Hypothalamus (tissue), 51 donors: ENCODE data around the gene SEC23B.
"Not testable (repeated sequence)": the region's sequence is repeated elsewhere in the genome, so short reads cannot be mapped to it uniquely, and the experiment has no call there.

Source experiments
- DNase-seq, 51 donors: peaks; one replicate each; lab custom pipeline; 2025; lab: John Stamatoyannopoulos, UW

Gene SEC23B

GRCh38 chr20:18507218-18508191 is at the start of gene SEC23B:
Gene SEC23B, plus strand, starts transcription at chr20:18507940. Its CDS starts 2,896 bp downstream, at chr20:18510836.
- peak; percentile 85 to 100 (median 96) for DNase-seq

GRCh38 chr20:18465536-18466200 is 42.1 kb upstream of the SEC23B start:
- no peak for DNase-seq

GRCh38 chr20:18466574-18466893 is 41.2 kb upstream of the SEC23B start:
- peak in 2 of 51 donors; percentile 83 to 89 for DNase-seq

DNA sequence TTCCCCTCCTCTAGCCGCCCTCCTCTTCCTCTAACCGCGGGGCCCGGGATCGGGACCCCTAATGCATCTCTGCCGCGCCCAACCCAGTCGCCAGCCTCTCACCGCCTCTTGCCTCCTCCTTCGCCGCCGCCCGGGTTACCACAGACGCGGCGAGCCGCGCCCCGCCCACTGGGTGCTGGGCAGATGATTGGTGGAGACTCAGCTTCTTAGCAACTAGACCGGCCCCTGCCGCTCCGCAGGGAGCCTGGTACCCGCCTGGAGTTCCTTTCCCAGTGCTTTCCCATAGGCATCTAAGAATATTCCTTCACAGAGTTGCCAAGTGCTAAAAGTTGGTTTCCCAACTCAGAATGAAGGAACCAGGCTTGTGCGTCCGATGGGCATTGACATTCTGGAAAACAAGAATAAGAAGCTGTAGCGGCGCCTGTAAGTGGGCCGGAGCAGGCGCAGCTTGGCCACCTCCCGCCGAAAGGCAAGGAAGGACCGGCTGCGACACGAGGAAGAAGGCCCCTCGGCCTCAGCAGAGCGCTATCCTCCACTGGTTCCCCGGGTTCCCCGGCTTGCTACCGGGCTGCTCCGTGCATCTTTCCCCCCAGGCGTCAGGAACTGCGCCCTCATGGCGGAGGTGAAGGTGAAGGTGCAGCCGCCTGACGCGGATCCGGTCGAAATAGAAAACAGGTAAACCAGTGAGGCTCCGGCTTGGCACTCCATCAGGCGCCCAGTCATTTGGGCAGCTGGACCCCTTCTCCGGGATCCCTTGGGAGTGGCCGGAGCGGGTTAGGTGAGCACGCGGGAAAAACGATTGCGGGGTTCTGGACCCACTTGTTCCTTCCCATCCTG is 40.6 kb upstream of the SEC23B start, which contains the start of the genes DZANK1 and POLR3F:
Gene DZANK1, minus strand, starts transcription at position 137 of the 837 bp plus-strand sequence. CDS start 1,672 bp downstream, outside the sequence.
Gene POLR3F, plus strand, starts transcription at position 497 of the 837 bp plus-strand sequence. Its CDS starts 117 bp downstream, at position 614.
- peak; percentile 82 to 98 (median 94) for DNase-seq

GRCh38 chr20:18477218-18477617 is 30.5 kb upstream of the SEC23B start:
- no peak for DNase-seq

- no peak for DNase-seq
These were observed 29.9 kb upstream of the SEC23B start for GRCh38 chr20:18477821-18478220.

GRCh38 chr20:18481596-18481995 is 26.1 kb upstream of the SEC23B start:
- DNase-seq, result no peak

DNA sequence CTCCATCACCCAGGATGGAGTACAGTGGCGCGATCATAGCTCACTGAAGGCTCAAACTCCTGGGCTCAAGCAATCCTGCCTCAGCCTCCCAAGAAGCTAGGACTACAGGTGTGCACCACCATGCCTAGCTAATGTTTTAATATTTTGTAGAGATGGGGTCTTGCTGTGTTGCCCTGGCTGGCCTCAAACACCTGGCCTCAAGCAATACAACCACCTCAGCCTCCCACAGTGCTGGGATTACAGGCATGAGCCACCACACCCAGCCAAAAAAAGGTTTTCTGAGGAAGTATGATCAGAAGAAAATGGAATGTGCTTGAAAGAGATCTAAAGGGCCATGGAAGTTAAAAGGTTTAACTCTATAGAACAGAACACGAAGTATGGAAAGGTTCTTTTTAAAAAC is 19.4 kb upstream of the SEC23B start:
- DNase-seq, result no peak

DNA sequence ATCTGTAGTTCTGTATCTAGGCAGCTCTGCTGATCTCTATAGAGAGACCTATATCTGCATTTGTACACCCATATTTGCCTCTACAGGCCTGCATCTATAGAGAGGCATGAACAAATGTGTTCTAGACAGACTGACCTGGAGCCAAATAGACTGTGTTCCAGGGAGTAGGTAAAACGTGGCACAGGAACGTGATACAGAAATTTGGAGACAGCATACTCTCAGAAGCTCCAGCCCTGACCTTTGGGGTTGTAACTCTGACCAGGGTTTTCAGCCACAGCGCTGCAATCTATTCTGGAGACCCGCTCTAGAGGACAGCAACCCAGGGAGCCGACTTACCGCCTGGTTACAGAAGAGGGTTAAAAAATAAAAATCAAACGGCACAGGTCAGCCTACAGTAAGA is 11.7 kb upstream of the SEC23B start:
- DNase-seq, result peak in 1 of 51 donors; percentile 10

DNA sequence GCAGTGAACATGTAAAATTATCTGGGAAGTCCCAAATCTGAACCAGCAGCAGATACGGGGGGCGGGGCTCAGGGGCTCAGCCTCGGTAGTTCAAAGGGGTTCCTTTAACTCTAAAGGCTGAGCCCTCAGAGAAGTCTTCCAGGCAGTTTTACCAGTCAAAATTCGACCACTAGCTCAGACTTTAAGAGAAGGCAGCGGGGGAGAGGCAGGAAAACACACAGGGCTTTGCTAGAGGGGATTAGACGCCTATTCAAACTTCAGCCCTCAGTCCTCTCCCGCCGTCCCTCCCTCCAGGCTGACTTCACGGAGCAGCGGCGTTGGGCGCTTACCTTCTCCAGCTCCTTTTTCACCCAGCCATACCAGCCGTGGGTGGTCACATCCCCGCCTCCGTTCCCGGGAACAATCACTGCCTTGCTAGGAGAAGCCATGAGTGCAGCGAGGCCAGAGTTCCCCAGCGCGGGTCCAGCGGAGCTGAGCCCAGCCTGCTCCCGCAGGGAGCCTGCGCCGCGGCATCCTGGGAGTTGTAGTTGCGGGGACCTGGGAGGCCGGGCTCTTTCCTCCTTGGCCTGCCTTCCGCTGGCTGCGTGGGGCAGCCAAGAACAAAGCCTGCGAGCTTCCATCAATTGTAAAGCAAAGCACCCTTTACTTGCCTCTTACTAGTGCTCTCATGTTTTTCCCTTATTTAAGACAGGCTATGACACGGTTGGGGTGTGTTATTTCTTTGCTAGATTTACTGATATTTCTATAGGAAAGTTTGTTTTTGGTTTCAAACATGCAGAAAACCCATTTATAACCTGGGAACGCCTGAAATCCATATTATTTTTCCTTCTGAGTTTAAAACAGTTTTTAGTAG is 10.8 kb upstream of the SEC23B start, which contains the start of gene RBBP9:
Gene RBBP9, minus strand, starts transcription at position 486 of the 853 bp plus-strand sequence. Its CDS starts 58 bp downstream, at position 428.
- peak; percentile 25 to 90 (median 74) for DNase-seq

DNA sequence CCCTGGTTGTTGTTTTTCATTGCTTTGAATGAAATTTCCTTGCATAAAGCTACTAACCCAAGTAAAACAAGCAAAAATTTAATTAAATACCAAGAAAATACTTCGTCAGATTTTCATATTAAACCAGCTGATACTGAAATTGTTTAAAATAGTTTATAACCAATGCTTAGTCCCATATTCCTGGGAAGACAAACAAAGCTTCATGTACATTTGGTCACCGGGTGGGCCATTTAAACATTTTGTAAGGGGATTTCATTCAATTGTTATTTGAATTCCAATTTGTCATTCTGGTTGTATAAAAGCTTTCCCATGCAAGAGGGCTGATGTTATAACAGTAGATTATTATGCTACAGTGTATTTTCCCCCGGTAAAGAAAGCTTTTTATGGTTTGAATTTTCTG is 10.1 kb upstream of the SEC23B start:
- DNase-seq, result no peak

DNA sequence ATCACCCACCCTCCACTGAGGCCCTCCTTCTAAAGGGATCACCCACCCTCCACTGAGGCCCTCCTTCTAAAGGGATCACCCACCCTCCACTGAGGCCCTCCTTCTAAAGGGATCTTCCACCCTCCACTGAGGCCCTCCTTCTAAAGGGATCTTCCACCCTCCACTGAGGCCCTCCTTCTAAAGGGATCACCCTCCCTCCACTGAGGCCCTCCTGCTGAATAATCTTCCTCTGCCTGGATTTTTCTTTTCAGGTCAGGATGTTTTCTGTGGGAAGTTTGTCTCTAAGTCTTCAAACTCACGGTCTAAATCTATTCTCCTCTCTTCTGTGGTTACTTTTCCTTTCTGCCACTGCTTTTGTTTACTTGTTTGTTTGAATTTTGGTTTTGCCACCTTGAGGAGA is 6.1 kb upstream of the SEC23B start:
- DNase-seq, result not testable (repeated sequence)

GRCh38 chr20:18504479-18505060 is 3.2 kb upstream of the SEC23B start:
- DNase-seq, result peak in 26 of 51 donors; percentile 3 to 50 (median 14)

GRCh38 chr20:18506744-18507143 is 996 bp upstream of the SEC23B start:
- peak in 1 of 51 donors; percentile 29 for DNase-seq

DNA sequence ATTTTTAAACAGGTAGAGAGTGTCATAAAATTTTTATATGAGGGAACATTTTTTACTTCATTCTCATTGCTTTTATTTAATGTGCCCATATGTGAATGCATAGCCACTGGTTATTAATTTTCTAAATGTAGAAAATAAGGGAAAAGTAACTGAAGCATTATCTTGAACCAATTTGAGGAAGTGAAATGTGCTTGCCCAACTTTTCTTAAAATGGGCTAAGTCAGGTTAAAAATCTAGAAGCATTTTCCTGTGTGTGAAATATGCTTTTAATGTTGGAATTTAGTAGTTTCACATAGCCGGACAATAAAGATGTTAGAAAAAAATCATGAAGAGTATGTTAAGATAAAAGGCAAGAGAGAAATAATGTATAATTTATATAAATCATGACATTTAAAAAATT is 3.8 kb downstream of the SEC23B start:
- DNase-seq, result no peak

GRCh38 chr20:18513208-18513607 is 5.5 kb downstream of the SEC23B start:
- DNase-seq, result no peak

DNA sequence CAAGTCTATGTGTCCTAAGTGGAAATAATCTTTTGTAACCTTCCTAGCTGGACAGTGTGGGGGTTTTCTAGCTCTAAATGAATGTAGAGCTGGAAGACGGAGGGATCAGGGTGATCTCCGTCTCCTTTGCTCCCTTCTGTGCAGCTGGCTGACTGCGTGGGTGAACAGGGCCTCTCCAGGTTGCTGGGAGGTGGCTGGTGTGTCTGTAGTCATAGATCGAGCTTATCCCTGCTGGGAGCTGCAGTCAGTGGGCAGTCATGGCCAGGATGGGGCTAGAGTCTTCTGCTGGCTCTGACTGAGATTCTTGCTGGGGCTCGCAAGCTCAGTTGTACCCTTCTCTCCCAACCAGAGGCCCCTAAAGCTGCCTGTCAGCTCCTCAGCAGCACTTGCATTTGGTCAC is 6.4 kb downstream of the SEC23B start:
- no peak for DNase-seq

DNA sequence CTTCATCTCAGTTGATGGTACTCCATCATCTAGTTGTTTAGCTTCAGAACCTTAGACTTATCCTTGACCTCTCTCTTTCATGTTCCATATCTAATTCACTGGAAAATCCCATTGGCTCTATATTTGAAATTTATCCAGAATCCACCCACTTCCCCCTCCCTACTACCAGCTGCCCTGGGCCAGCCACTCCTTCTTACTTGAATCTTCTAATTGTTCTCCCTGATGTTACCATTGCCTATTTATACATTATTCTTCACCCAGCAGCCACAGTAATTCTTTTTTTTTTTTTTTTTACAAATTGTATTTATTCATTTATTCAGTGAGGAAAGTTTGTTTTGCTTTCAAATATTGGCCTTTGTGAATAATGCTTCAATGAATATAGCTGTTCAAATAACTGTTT is 8.2 kb downstream of the SEC23B start:
- DNase-seq, result no peak

DNA sequence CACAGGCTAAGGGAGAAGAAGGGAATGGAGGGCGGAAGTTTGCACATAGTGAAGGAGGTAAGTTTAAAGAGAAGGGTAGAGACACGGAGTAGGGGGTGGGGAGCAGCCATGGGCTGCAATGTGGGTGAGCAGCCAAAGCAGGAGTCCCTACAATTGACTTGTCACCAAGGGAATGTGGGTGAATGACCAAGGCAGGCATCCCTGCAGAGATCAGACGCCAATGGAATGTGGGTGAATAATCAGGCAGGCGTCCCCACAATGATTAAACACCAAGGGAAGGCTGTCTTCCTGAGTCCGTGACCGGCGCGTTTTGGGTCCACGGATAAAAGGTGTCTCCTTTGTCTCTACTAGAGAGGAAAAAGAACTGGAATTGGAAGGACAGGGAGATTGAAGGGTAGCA is 14.3 kb downstream of the SEC23B start:
- not testable (repeated sequence) for DNase-seq
